ENCODE measurements around the gene ANGPT4. TPM values are rescaled to one million over a fixed set of nuclear protein-coding genes. Genes with fewer than 3 reads are reported as not detected.

Gene ANGPT4
- polyA plus RNA-seq, 1 of the 3 experiments (the other 2 are of a cell fraction), result not detected

GRCh38 chr20:833450-834150, 82.5 kb downstream of the ANGPT4 start, which contains the start of gene FAM110A:
Gene FAM110A (plus strand): TSS chr20:833715. CDS start chr20:844805, 11,090 bp downstream.
- H3K4me3 ChIP-seq (ENCODE audit: low read depth in 2 of 2, low read length in 1 of 2), result peak within 1 kb of the TSS; percentile 67 to 85
- H3K9ac ChIP-seq, result peak within 1 kb of the TSS; percentile 76
- no peaks in the 10 kb centered on the region for H3K36me3 ChIP-seq (replicated peaks in 1 of 2; ENCODE audit: control insufficient read depth in 1 of 2, insufficient read depth in 2 of 2, low read length in 1 of 2)
- no peaks in the 10 kb centered on the region for H3K9me2 ChIP-seq
- ChIA-PET POLR2A (interaction anchor here (0.5 to 1.9 kb wide), 3 partner anchors 10 to 268 kb away, joined by 3 to 15 read pairs (median 3); no protein-coding TSS in a partner anchor), CTCF (interaction anchor here (0.7 to 8.4 kb wide), 8 partner anchors 15 to 275 kb away, joined by 3 to 59 read pairs (median 4); no protein-coding TSS in a partner anchor)
- under 1% methylated on average over 31 of the region's 64 CpGs for WGBS (ENCODE audit: low lambda C conversion rate)
- H2AFZ ChIP-seq (ENCODE audit: low read depth), result peak within 1 kb of the TSS; percentile 98
- H3K79me2 ChIP-seq (ENCODE audit: insufficient read depth), result peaks cover 46% of the 10 kb centered on the region
- H3K9me3 ChIP-seq, result no peaks in the 10 kb centered on the region
- peak within 1 kb of the TSS; percentile 88 to 92 for H3K27ac ChIP-seq (ENCODE audit: low read depth in 2 of 2, low read length in 1 of 2)
- H3F3A ChIP-seq (replicated peaks; ENCODE audit: insufficient read depth), result peaks cover 10% of the 10 kb centered on the region
- no peaks in the 10 kb centered on the region for H3K27me3 ChIP-seq (ENCODE audit: insufficient read depth)
- no peaks in the 10 kb centered on the region for H4K20me1 ChIP-seq (ENCODE audit: insufficient read depth)
- peak; percentile 95 for DNase-seq
- H3K4me1 ChIP-seq (ENCODE audit: control insufficient read depth in 1 of 2, insufficient read depth in 2 of 2, low read depth in 1 of 2, low read length in 1 of 2), result peaks cover 6 to 12% of the 10 kb centered on the region in 2 experiments; a peak in 2 of 4 replicates
- peak within 1 kb of the TSS; percentile 98 for H3K4me2 ChIP-seq
- TF ChIP-seq RCOR1 (IDR thresholded peaks at IDR 0.05; ENCODE audit: low read length), result no peak
- peak; percentile 75; the same call in 1 of the 2 replicates for TF ChIP-seq MAX (IDR thresholded peaks at IDR 0.05; ENCODE audit: low read depth)
- TF ChIP-seq FOXJ3 (CRISPR knock-in tag; IDR thresholded peaks at IDR 0.05), result no peak
- TF ChIP-seq EP300 (IDR thresholded peaks at IDR 0.05; ENCODE audit: borderline replicate concordance in 1 of 2, low read depth in 1 of 2, low read length in 1 of 2), result no peak
- TF ChIP-seq MEF2A (IDR thresholded peaks at IDR 0.05; ENCODE audit: borderline replicate concordance, low read depth), result no peak
- no peak for TF ChIP-seq GATA2 (CRISPR knock-in tag; IDR thresholded peaks at IDR 0.05)
- 0 out of 2 replicates have a peak, but pooled peaks have one; percentile 4 for TF ChIP-seq NRF1 (IDR thresholded peaks at IDR 0.05; ENCODE audit: low read depth, low read length)
- TF ChIP-seq YY1 (IDR thresholded peaks at IDR 0.05; ENCODE audit: low read depth), result no peak
- no peak for TF ChIP-seq TEAD4 (IDR thresholded peaks at IDR 0.05; ENCODE audit: borderline replicate concordance, insufficient read depth)
- TF ChIP-seq FOXM1 (IDR thresholded peaks at IDR 0.05; ENCODE audit: low read depth), result peak; percentile 99
- no peak for TF ChIP-seq NFIC (IDR thresholded peaks at IDR 0.05; ENCODE audit: borderline replicate concordance)
- TF ChIP-seq SMC3 (IDR thresholded peaks at IDR 0.05; ENCODE audit: low read depth, low read length), result no peak
- 0 out of 2 replicates have a peak, but pooled peaks have one; percentile 2 for TF ChIP-seq TAF1 (IDR thresholded peaks at IDR 0.05; ENCODE audit: borderline replicate concordance, low read depth, low read length)
- TF ChIP-seq FOSL2 (IDR thresholded peaks at IDR 0.05; ENCODE audit: borderline replicate concordance, low read depth), result no peak
- TF ChIP-seq ZBTB33 (IDR thresholded peaks at IDR 0.05; ENCODE audit: borderline replicate concordance, low read depth), result no peak
- TF ChIP-seq CTCF (IDR thresholded peaks at IDR 0.05), result no peak
- peak; percentile 52 for TF ChIP-seq GABPA (IDR thresholded peaks at IDR 0.05; ENCODE audit: low read depth)
- peak; percentile 28; the same call in 1 of the 2 replicates for TF ChIP-seq SIN3A (IDR thresholded peaks at IDR 0.05; ENCODE audit: borderline replicate concordance, low read depth, low read length)
- TF ChIP-seq POLR2AphosphoS5 (IDR thresholded peaks at IDR 0.05; ENCODE audit: low read depth, low read length), result no peak
- no peak for TF ChIP-seq RAD21 (IDR thresholded peaks at IDR 0.05; ENCODE audit: low read length)
- no peak for TF ChIP-seq USF1 (IDR thresholded peaks at IDR 0.05; ENCODE audit: borderline replicate concordance, low read depth)
- 0 out of 2 replicates have a peak, but pooled peaks have one; percentile 2 for TF ChIP-seq JUND (IDR thresholded peaks at IDR 0.05)
- TF ChIP-seq EZH2phosphoT487 (IDR thresholded peaks at IDR 0.05; ENCODE audit: borderline replicate concordance, low read depth), result no peak
- no peak for TF ChIP-seq REST (IDR thresholded peaks at IDR 0.05; ENCODE audit: low read depth, low read length)
- no peak for TF ChIP-seq CHD2 (IDR thresholded peaks at IDR 0.05; ENCODE audit: low read length, partially characterized antibody)
